ENCODE results near the gene CD2BP2. TPM values are rescaled to one million over a fixed set of nuclear protein-coding genes. Genes with fewer than 3 reads are reported as not detected.
A peak's percentile ranks its signal among the peaks of the same experiment; 100 is the strongest.

The CD2BP2 gene
- total RNA-seq, 1 experiment from 2014 or later: 30.0 TPM

DNA sequence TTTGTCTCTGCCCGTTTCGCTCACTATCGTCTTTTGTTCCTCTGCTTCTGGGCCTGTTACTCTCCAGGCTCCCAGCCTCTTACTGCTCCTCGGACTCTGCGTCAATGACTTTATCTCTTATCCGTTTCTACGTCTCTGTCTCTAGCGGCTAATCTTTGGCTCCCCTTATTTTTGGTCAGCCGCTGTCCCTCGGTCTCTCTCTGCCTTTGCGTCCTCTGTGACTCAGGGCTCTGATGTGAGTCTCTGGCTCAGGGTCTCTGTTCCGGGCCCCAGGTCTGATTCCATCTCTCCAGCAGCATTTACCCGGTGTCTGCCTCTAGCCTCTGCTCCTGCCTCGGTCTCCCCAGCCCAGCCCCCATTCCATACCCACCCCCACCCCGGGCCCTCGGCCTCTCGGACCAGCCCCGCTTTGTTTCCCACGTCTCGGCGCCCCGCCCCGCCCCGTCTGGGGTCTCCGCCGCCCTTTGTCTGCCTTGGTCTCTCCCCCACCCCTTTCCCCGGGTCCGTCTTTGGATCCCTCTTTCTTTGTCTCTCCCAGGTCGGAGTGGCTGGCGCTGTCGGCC is 39.6 kb upstream of the CD2BP2 start:
- BruUV-seq (replicated peaks): no TSS peak
- DNase-seq: no peak
- no peaks in the 10 kb centered on the region for H3K9me2 ChIP-seq (replicated peaks; ENCODE audit: low read length)
- peak overlapping the region; percentile 85 for H3K4me2 ChIP-seq (ENCODE audit: low read length)
- peak overlapping the region; percentile 84 for H3K4me3 ChIP-seq (ENCODE audit: low read length)
- no peaks in the 10 kb centered on the region for H3F3A ChIP-seq (ENCODE audit: low read length, unreplicated experiment)
- H3K27me3 ChIP-seq (ENCODE audit: low read length): no peaks in the 10 kb centered on the region
- H3K27ac ChIP-seq (ENCODE audit: low read length): no peak overlapping the region
- no peaks in the 10 kb centered on the region for H4K20me1 ChIP-seq (ENCODE audit: low read length)
- peak overlapping the region; percentile 90 for H2AFZ ChIP-seq (ENCODE audit: low read length)
- ChIA-PET CTCF (interaction anchor here (0.6 to 1.0 kb wide), 3 partner anchors 15 to 362 kb away, joined by 3 to 8 read pairs (median 4); partner anchors contain the start of gene TBC1D10B), POLR2A (ENCODE audit: unreplicated experiment) (interaction anchor here (0.6 kb wide), 1 partner anchor 203 kb away, joined by 3 read pairs; no protein-coding TSS in a partner anchor)
- intact Hi-C loops (cut with micrococcal nuclease): loop anchor here (2.0 kb wide), 1 partner anchor 16 kb away; no protein-coding TSS in a partner anchor
- H3K9me3 ChIP-seq (ENCODE audit: low read length): no peaks in the 10 kb centered on the region
- H3K9ac ChIP-seq (ENCODE audit: low read length): peak overlapping the region; percentile 61
- H3K4me1 ChIP-seq (ENCODE audit: insufficient read depth, low read length): no peaks in the 10 kb centered on the region
- no peak for ATAC-seq
- peaks cover 20% of the 10 kb centered on the region for H3K79me2 ChIP-seq (ENCODE audit: low read length)
- TF ChIP-seq, protein P1, sequence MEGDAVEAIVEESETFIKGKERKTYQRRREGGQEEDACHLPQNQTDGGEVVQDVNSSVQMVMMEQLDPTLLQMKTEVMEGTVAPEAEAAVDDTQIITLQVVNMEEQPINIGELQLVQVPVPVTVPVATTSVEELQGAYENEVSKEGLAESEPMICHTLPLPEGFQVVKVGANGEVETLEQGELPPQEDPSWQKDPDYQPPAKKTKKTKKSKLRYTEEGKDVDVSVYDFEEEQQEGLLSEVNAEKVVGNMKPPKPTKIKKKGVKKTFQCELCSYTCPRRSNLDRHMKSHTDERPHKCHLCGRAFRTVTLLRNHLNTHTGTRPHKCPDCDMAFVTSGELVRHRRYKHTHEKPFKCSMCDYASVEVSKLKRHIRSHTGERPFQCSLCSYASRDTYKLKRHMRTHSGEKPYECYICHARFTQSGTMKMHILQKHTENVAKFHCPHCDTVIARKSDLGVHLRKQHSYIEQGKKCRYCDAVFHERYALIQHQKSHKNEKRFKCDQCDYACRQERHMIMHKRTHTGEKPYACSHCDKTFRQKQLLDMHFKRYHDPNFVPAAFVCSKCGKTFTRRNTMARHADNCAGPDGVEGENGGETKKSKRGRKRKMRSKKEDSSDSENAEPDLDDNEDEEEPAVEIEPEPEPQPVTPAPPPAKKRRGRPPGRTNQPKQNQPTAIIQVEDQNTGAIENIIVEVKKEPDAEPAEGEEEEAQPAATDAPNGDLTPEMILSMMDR (conservative IDR thresholded peaks at IDR 0.05; ENCODE audit: low read depth, low read length): no peak
- no peak for TF ChIP-seq EZH2phosphoT487 (IDR thresholded peaks at IDR 0.05; ENCODE audit: borderline replicate concordance, low read length)
- no peak for TF ChIP-seq EZH2 (IDR thresholded peaks at IDR 0.05; ENCODE audit: low read length, unreplicated experiment)
- no peaks in the 10 kb centered on the region for H3K36me3 ChIP-seq (ENCODE audit: low read depth, low read length)

DNA sequence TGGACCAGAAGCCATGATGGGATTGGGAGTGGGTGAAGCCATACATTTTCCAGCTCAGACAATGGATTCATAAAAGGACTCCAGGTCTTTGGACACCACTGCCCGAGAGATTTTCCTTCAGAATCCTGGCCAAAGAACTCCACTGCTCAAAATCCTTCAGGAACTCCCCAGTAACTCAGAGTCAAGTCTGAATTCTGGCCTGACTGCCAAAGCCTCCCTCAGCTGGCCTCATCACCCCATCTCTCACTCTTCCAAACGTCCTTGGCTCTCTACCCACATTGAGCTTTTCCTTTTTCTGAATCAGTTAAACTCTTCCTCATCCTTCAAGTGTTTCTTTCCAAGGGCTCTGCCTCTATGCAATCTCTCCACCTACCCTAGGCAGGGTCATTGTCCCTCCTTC is 28.4 kb upstream of the CD2BP2 start:
- ChIA-PET POLR2A (ENCODE audit: unreplicated experiment) (no interaction called here), CTCF (interaction anchor here (0.6 kb wide), 1 partner anchor 759 kb away, joined by 3 read pairs; no protein-coding TSS in a partner anchor)
- no TSS peak for BruUV-seq (replicated peaks)
- Histone ChIP-seq H3K9ac (ENCODE audit: low read length) (no peak overlapping the region), H3K4me2 (ENCODE audit: low read length) (no peak overlapping the region), H2AFZ (ENCODE audit: low read length) (no peak overlapping the region), H3K36me3 (ENCODE audit: low read depth, low read length) (no peaks in the 10 kb centered on the region), H3K27ac (ENCODE audit: low read length) (no peak overlapping the region), H3K4me3 (ENCODE audit: low read length) (no peak overlapping the region), H4K20me1 (ENCODE audit: low read length) (no peaks in the 10 kb centered on the region), H3K9me2 (replicated peaks; ENCODE audit: low read length) (no peaks in the 10 kb centered on the region), H3K4me1 (ENCODE audit: insufficient read depth, low read length) (no peaks in the 10 kb centered on the region), H3F3A (ENCODE audit: low read length, unreplicated experiment) (no peaks in the 10 kb centered on the region), H3K79me2 (ENCODE audit: low read length) (no peaks in the 10 kb centered on the region), H3K9me3 (ENCODE audit: low read length) (no peaks in the 10 kb centered on the region), H3K27me3 (ENCODE audit: low read length) (no peaks in the 10 kb centered on the region)
- intact Hi-C loops (cut with micrococcal nuclease): no loop called here
- TF ChIP-seq EZH2phosphoT487 (IDR thresholded peaks at IDR 0.05; ENCODE audit: borderline replicate concordance, low read length) (no peak), EZH2 (IDR thresholded peaks at IDR 0.05; ENCODE audit: low read length, unreplicated experiment) (no peak)
- TF ChIP-seq, protein P1 (conservative IDR thresholded peaks at IDR 0.05; ENCODE audit: low read depth, low read length): no peak
- DNase-seq (no peak), ATAC-seq (no peak)

DNA sequence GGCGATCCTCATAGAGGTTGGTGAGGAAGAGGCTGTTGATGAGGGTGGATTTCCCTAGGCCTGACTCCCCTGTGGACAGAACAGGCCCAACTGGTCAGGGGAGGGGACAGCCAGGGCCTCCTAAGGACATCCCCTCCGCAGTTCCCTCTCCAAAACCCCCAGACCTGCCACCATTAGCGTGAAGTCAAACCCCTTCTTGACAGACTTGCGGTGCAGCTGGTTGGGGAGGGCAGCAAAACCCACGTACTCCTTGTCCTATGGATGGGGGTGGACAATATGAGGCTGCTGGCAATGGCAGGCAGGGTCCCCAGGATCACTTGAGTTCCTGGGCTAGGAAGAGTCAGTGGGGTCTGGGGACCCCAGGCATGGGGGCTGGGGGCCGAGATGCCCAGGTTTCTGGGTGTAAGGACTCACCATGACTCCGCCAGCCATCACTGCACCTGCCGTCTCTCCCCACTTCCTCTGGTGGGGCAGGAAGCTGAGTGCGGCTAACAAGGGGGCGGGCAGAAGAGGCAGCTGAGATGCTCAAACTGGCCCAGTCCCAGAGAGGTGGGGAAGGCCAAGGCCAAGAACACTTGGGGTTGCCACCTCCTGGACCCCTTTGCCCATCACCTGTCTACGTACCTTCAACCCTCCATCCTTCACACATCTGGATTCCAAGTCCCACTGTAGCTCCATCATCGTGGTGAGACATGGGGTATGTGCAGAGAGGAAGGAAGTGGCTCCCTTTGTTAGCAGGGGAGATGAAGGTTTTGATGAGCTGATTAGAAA is 27.2 kb upstream of the CD2BP2 start, which contains the start of gene SEPTIN1:
Gene SEPTIN1 (minus strand): TSS at position 451 of the 771 bp plus-strand sequence. CDS start 19 bp downstream, at position 432.
- H3F3A ChIP-seq (ENCODE audit: low read length, unreplicated experiment): no peaks in the 10 kb centered on the region
- no peaks in the 10 kb centered on the region for H4K20me1 ChIP-seq (ENCODE audit: low read length)
- no TSS peak for BruUV-seq (replicated peaks)
- ATAC-seq: no peak
- CTCF ChIA-PET: no interaction called here
- H3K79me2 ChIP-seq (ENCODE audit: low read length): no peaks in the 10 kb centered on the region
- no peaks in the 10 kb centered on the region for H3K9me3 ChIP-seq (ENCODE audit: low read length)
- DNase-seq: no peak
- no peaks in the 10 kb centered on the region for H3K27me3 ChIP-seq (ENCODE audit: low read length)
- intact Hi-C loops (cut with micrococcal nuclease): no loop called here
- no peak within 1 kb of the TSS for H3K9ac ChIP-seq (ENCODE audit: low read length)
- no peak within 1 kb of the TSS for H3K4me3 ChIP-seq (ENCODE audit: low read length)
- no peak for TF ChIP-seq EZH2phosphoT487 (IDR thresholded peaks at IDR 0.05; ENCODE audit: borderline replicate concordance, low read length)
- TF ChIP-seq EZH2 (IDR thresholded peaks at IDR 0.05; ENCODE audit: low read length, unreplicated experiment): no peak
- TF ChIP-seq, protein P1 (conservative IDR thresholded peaks at IDR 0.05; ENCODE audit: low read depth, low read length): no peak
- POLR2A ChIA-PET (ENCODE audit: unreplicated experiment): no interaction called here
- no peak within 1 kb of the TSS for H2AFZ ChIP-seq (ENCODE audit: low read length)
- no peaks in the 10 kb centered on the region for H3K9me2 ChIP-seq (replicated peaks; ENCODE audit: low read length)
- H3K27ac ChIP-seq (ENCODE audit: low read length): no peak within 1 kb of the TSS
- H3K4me1 ChIP-seq (ENCODE audit: insufficient read depth, low read length): peaks cover 3% of the 10 kb centered on the region; the same call in 1 of the 2 replicates
- H3K4me2 ChIP-seq (ENCODE audit: low read length): no peak within 1 kb of the TSS
- H3K36me3 ChIP-seq (ENCODE audit: low read depth, low read length): no peaks in the 10 kb centered on the region

All from PC-3 (cell line).